ENCODE measurements around the gene PEX11G. TPM values are rescaled to one million over a fixed set of nuclear protein-coding genes. Genes with fewer than 3 reads are reported as not detected.

PEX11G gene
- total RNA-seq, 4 donors from 2014 or later: 1.0 to 3.1 (median 1.9) TPM

GRCh38 chr19:7521551-7522071 lies 32.8 kb upstream of the PEX11G start:
- Histone ChIP-seq H3K27me3 (no peaks in the 10 kb centered on the region), H3K9me3 (no peaks in the 10 kb centered on the region), H3K36me3 (peaks cover 0 to 57% of the 10 kb centered on the region in 2 donors), H3K4me1 (peaks cover 3 to 45% (median 24%) of the 10 kb centered on the region in 3 donors), H3K27ac (peak overlapping the region in 3 of 4 donors; percentile 74 to 83 (median 78)), H3K4me3 (peak overlapping the region; percentile 62 to 91)
- ATAC-seq: no peak
- TF ChIP-seq POLR2A (IDR thresholded peaks at IDR 0.05): no peak
- TF ChIP-seq POLR2AphosphoS5 (IDR thresholded peaks at IDR 0.05): no peak
- no peak for TF ChIP-seq EP300 (IDR thresholded peaks at IDR 0.05)
- no peak for TF ChIP-seq CTCF (IDR thresholded peaks at IDR 0.05)
- WGBS, 2 donors (ENCODE audit: low coverage in 1 of 2): 18 to 41% methylated on average over 5 to 6 of the region's 10 CpGs

- Histone ChIP-seq H3K27me3 (no peaks in the 10 kb centered on the region), H3K4me3 (no peak overlapping the region), H3K36me3 (peaks cover 0 to 45% of the 10 kb centered on the region in 2 donors), H3K27ac (peak overlapping the region in 1 of 4 donors; percentile 78), H3K9me3 (no peaks in the 10 kb centered on the region), H3K4me1 (peaks cover 3 to 52% (median 26%) of the 10 kb centered on the region in 3 donors)
- TF ChIP-seq POLR2A (IDR thresholded peaks at IDR 0.05) (no peak), CTCF (IDR thresholded peaks at IDR 0.05) (no peak), EP300 (IDR thresholded peaks at IDR 0.05) (no peak), POLR2AphosphoS5 (IDR thresholded peaks at IDR 0.05) (no peak)
- WGBS, 2 donors (ENCODE audit: low coverage in 1 of 2): 65 to 67% methylated on average over 1 to 5 of the region's 51 CpGs
- ATAC-seq: no peak
These were observed 31.6 kb upstream of the PEX11G start for GRCh38 chr19:7520131-7521051.

- Histone ChIP-seq H3K27me3 (no peaks in the 10 kb centered on the region), H3K9me3 (no peaks in the 10 kb centered on the region), H3K27ac (no peak overlapping the region), H3K4me1 (peaks cover 3 to 61% (median 26%) of the 10 kb centered on the region in 3 donors), H3K4me3 (no peak overlapping the region), H3K36me3 (peaks cover 0 to 36% of the 10 kb centered on the region in 2 donors)
- ATAC-seq: no peak
- no peak for TF ChIP-seq POLR2A (IDR thresholded peaks at IDR 0.05)
- WGBS, 2 donors (ENCODE audit: low coverage in 1 of 2): 60 to 95% methylated on average over 1 to 8 of the region's 74 CpGs
These were observed 30.7 kb upstream of the PEX11G start for GRCh38 chr19:7519361-7520130.

GRCh38 chr19:7516878-7517277 lies 28.0 kb upstream of the PEX11G start:
- H3K27me3 ChIP-seq: no peaks in the 10 kb centered on the region
- H3K27ac ChIP-seq: peak overlapping the region; percentile 92 to 96 (median 94)
- no peak for ATAC-seq
- H3K4me3 ChIP-seq: peak overlapping the region; percentile 87
- no peaks in the 10 kb centered on the region for H3K9me3 ChIP-seq
- WGBS, 2 donors (ENCODE audit: low coverage in 1 of 2): no CpG with 5 or more reads among the region's 4 CpGs
- peaks cover 0 to 29% of the 10 kb centered on the region in 2 donors for H3K36me3 ChIP-seq
- H3K4me1 ChIP-seq: peaks cover 0 to 45% (median 14%) of the 10 kb centered on the region in 3 donors
- TF ChIP-seq POLR2A (IDR thresholded peaks at IDR 0.05): no peak
- no peak for TF ChIP-seq CTCF (IDR thresholded peaks at IDR 0.05)
- TF ChIP-seq POLR2AphosphoS5 (IDR thresholded peaks at IDR 0.05): no peak
- no peak for TF ChIP-seq EP300 (IDR thresholded peaks at IDR 0.05)

- Histone ChIP-seq H3K27ac (peak overlapping the region; percentile 92 to 96 (median 94)), H3K4me3 (peak overlapping the region; percentile 87), H3K36me3 (peaks cover 0 to 29% of the 10 kb centered on the region in 2 donors), H3K27me3 (no peaks in the 10 kb centered on the region), H3K9me3 (no peaks in the 10 kb centered on the region), H3K4me1 (peaks cover 0 to 40% (median 11%) of the 10 kb centered on the region in 3 donors)
- TF ChIP-seq CTCF (IDR thresholded peaks at IDR 0.05) (no peak), EP300 (IDR thresholded peaks at IDR 0.05) (no peak), POLR2A (IDR thresholded peaks at IDR 0.05) (no peak), POLR2AphosphoS5 (IDR thresholded peaks at IDR 0.05) (no peak)
- no CpG with 5 or more reads among the region's 28 CpGs for WGBS, 2 donors (ENCODE audit: low coverage in 1 of 2)
- ATAC-seq: no peak
These were observed 27.5 kb upstream of the PEX11G start for GRCh38 chr19:7516333-7516732.

Measured in gastroesophageal sphincter (tissue), 4 donors.